CD8-positive, alpha-beta memory T cell (primary cell): Measurements from ENCODE around the gene TCF25. TPM values are rescaled to one million over a fixed set of nuclear protein-coding genes. Genes with fewer than 3 reads are reported as not detected.

Experiments
- CTCF ChIA-PET: fragments of 350-600 bp; sonication (Branson Sonifier 250); formaldehyde crosslinking; loops from one replicate; lab custom pipeline; 2021; ENCODE audit warnings: antibody characterized with exemption; lab: Charles Lee
- POLR2A ChIA-PET: fragments of 350-600 bp; sonication (Branson Sonifier 250); formaldehyde crosslinking; loops from one replicate; lab custom pipeline; 2021; ENCODE audit warnings: antibody characterized with exemption; lab: Charles Lee
- DNase-seq, 5 donors: peaks; one replicate each; pipeline versions ENCODE4 v3.0.0 to v3.0.0-alpha.2; 2020 to 2022; ENCODE audit warnings: mixed read lengths in 1 of 5
- H3K27ac ChIP-seq: one replicate; pipeline ENCODE4 v1.7.0; 2013; ENCODE audit warnings: low read depth, mild to moderate bottlenecking, low read length, moderate library complexity
- H3K27me3 ChIP-seq: 2 replicates; pipeline ENCODE4 v1.7.0; 2013; ENCODE audit warnings: low read length, mild to moderate bottlenecking; ENCODE audit not compliant: insufficient read depth, poor library complexity, severe bottlenecking
- H3K36me3 ChIP-seq: 2 replicates; pipeline ENCODE4 v1.7.0; 2013; ENCODE audit warnings: mild to moderate bottlenecking, low read length, moderate library complexity; ENCODE audit not compliant: insufficient read depth
- H3K4me1 ChIP-seq: 2 replicates; pipeline ENCODE4 v1.7.0; 2013; ENCODE audit warnings: mild to moderate bottlenecking, low read length, moderate library complexity; ENCODE audit not compliant: insufficient read depth
- H3K4me3 ChIP-seq: 2 replicates; pipeline ENCODE4 v1.7.0; 2013; ENCODE audit warnings: mild to moderate bottlenecking, low read length
- H3K9me3 ChIP-seq: 2 replicates; pipeline ENCODE4 v1.7.0; 2013; ENCODE audit warnings: mild to moderate bottlenecking, low read length
- H3K27ac Mint-ChIP-seq, 8 donors: one replicate each; pipeline ENCODE4 v1.8.0; 2020 to 2021; ENCODE audit warnings: mixed read lengths in 8 of 8, mild to moderate bottlenecking in 6 of 8, inconsistent platforms in 3 of 8, moderate library complexity in 3 of 8
- H3K27me3 Mint-ChIP-seq, 2 donors: one replicate each; pipeline ENCODE4 v1.8.0; 2020 to 2021; ENCODE audit warnings: mixed read lengths in 2 of 2, mild to moderate bottlenecking in 1 of 2, moderate library complexity in 1 of 2
- H3K36me3 Mint-ChIP-seq, 3 donors: one replicate each; pipeline ENCODE4 v1.8.0; 2020 to 2021; ENCODE audit warnings: mixed read lengths in 3 of 3, inconsistent platforms in 1 of 3, mild to moderate bottlenecking in 1 of 3
- H3K4me1 Mint-ChIP-seq, 3 donors: one replicate each; pipeline ENCODE4 v1.8.0; 2020 to 2021; ENCODE audit warnings: mixed read lengths in 3 of 3, inconsistent platforms in 1 of 3, mild to moderate bottlenecking in 1 of 3
- H3K4me3 Mint-ChIP-seq, 7 donors: one replicate each; pipeline ENCODE4 v1.8.0; 2020 to 2021; ENCODE audit warnings: mixed read lengths in 7 of 7, mild to moderate bottlenecking in 6 of 7, moderate library complexity in 4 of 7, inconsistent platforms in 2 of 7
- H3K9me3 Mint-ChIP-seq, 5 donors: one replicate each; pipeline ENCODE4 v1.8.0; 2020 to 2022; ENCODE audit warnings: mixed read lengths in 5 of 5, mild to moderate bottlenecking in 3 of 5, moderate library complexity in 2 of 5, inconsistent platforms in 1 of 5
- polyA plus RNA-seq: library from polyadenylated mRNA; unstranded; fragments of 300-500 nt; fragmentation: Illumina TruSeq; gene quantifications from one replicate; pipeline ENCODE4 v1.2.3, GENCODE V29; 2021
- total RNA-seq, 2 experiments: library from RNA; stranded (reverse); gene quantifications; one replicate each; pipeline ENCODE4 v1.2.3, GENCODE V29; 2021

The TCF25 gene
- total and polyA plus RNA-seq, 3 experiments from 2014 or later = 121 to 155 (median 154) TPM

- DNase-seq = no peak
- H3K9me3 ChIP-seq = no peaks in the 10 kb centered on the region
- no peak overlapping the region for H3K4me3 ChIP-seq
- Mint-ChIP-seq H3K4me1 (no peaks in the 10 kb centered on the region), H3K36me3 (peaks cover 0 to 57% (median 10%) of the 10 kb centered on the region in 3 donors), H3K9me3 (no peaks in the 10 kb centered on the region), H3K27ac (no peak overlapping the region), H3K27me3 (no peaks in the 10 kb centered on the region), H3K4me3 (no peak overlapping the region)
- ChIA-PET CTCF (no interaction called here), POLR2A (no interaction called here)
- no peaks in the 10 kb centered on the region for H3K4me1 ChIP-seq
- H3K36me3 ChIP-seq = peaks cover 5% of the 10 kb centered on the region
- no peak overlapping the region for H3K27ac ChIP-seq
- no peaks in the 10 kb centered on the region for H3K27me3 ChIP-seq
These were observed 84.7 kb downstream of the TCF25 start for GRCh38 chr16:89958068-89958467.

- no peaks in the 10 kb centered on the region for H3K27me3 Mint-ChIP-seq
- peak overlapping the region in 2 of 8 donors; percentile 55 for H3K27ac Mint-ChIP-seq
- H3K4me1 Mint-ChIP-seq = no peaks in the 10 kb centered on the region
- Histone ChIP-seq H3K27ac (no peak overlapping the region), H3K27me3 (no peaks in the 10 kb centered on the region), H3K36me3 (peaks cover 5% of the 10 kb centered on the region), H3K9me3 (no peaks in the 10 kb centered on the region), H3K4me1 (no peaks in the 10 kb centered on the region), H3K4me3 (no peak overlapping the region)
- POLR2A ChIA-PET = no interaction called here
- CTCF ChIA-PET = no interaction called here
- H3K4me3 Mint-ChIP-seq = no peak overlapping the region
- no peak for DNase-seq
- no peaks in the 10 kb centered on the region for H3K9me3 Mint-ChIP-seq
- H3K36me3 Mint-ChIP-seq = peaks cover 0 to 59% (median 11%) of the 10 kb centered on the region in 3 donors
These were observed 85.2 kb downstream of the TCF25 start for GRCh38 chr16:89958596-89958995.

GRCh38 chr16:89960966-89961365 is 87.6 kb downstream of the TCF25 start:
- ChIA-PET CTCF (no interaction called here), POLR2A (no interaction called here)
- Mint-ChIP-seq H3K27ac (no peak overlapping the region), H3K36me3 (peaks cover 0 to 60% (median 15%) of the 10 kb centered on the region in 3 donors), H3K4me1 (no peaks in the 10 kb centered on the region), H3K4me3 (no peak overlapping the region), H3K9me3 (no peaks in the 10 kb centered on the region), H3K27me3 (no peaks in the 10 kb centered on the region)
- Histone ChIP-seq H3K4me1 (no peaks in the 10 kb centered on the region), H3K27ac (no peak overlapping the region), H3K9me3 (no peaks in the 10 kb centered on the region), H3K36me3 (peaks cover 5% of the 10 kb centered on the region), H3K4me3 (no peak overlapping the region), H3K27me3 (no peaks in the 10 kb centered on the region)
- DNase-seq = no peak

Other genes starting within 250 kb of the TCF25 start
- gene CHMP1A, start 215.9 kb upstream of the TCF25 start, total RNA-seq = 10 to 100 TPM; 81.4 to 94.0 TPM
- 72.1 TPM for gene CHMP1A, start 215.9 kb upstream of the TCF25 start, polyA plus RNA-seq
- 10 to 100 TPM; 16.9 TPM for gene SPATA33, start 215.8 kb upstream of the TCF25 start, total RNA-seq
- 2.3 TPM for gene SPATA33, start 215.8 kb upstream of the TCF25 start, polyA plus RNA-seq
- gene CDK10, start 186.9 kb upstream of the TCF25 start, total RNA-seq = 10 to 100 TPM; 74.8 to 79.0 TPM
- 31.8 TPM for gene CDK10, start 186.9 kb upstream of the TCF25 start, polyA plus RNA-seq
- gene SPATA2L, start 171.9 kb upstream of the TCF25 start, total RNA-seq = 1 to 10 TPM; 7.0 to 7.6 TPM
- gene SPATA2L, start 171.9 kb upstream of the TCF25 start, polyA plus RNA-seq = 10.3 TPM
- gene VPS9D1, start 152.7 kb upstream of the TCF25 start, total RNA-seq = 1 to 10 TPM; 3.7 to 4.0 TPM
- 1.6 TPM for gene VPS9D1, start 152.7 kb upstream of the TCF25 start, polyA plus RNA-seq
- gene ZNF276, start 152.1 kb upstream of the TCF25 start, total RNA-seq = 10 to 100 TPM; 35.6 to 36.6 TPM
- 47.3 TPM for gene ZNF276, start 152.1 kb upstream of the TCF25 start, polyA plus RNA-seq
- 10 to 100 TPM; 88.0 to 94.0 TPM for gene FANCA, start 56.9 kb upstream of the TCF25 start, total RNA-seq
- gene FANCA, start 56.9 kb upstream of the TCF25 start, polyA plus RNA-seq = 10.8 TPM
- gene SPIRE2, start 45.1 kb upstream of the TCF25 start, total RNA-seq = 1 to 10 TPM in 1 of 2 experiments, under 1 TPM in 1; 0.37 to 1.4 TPM
- 0.18 TPM for gene SPIRE2, start 45.1 kb upstream of the TCF25 start, polyA plus RNA-seq
- gene MC1R, start 45.3 kb downstream of the TCF25 start, total RNA-seq = 1 to 10 TPM; 1.9 to 2.6 TPM
- gene MC1R, start 45.3 kb downstream of the TCF25 start, polyA plus RNA-seq = 0.86 TPM
- under 1 TPM; 0.31 to 0.38 TPM for gene TUBB3, start 49.8 kb downstream of the TCF25 start, total RNA-seq
- gene TUBB3, start 49.8 kb downstream of the TCF25 start, polyA plus RNA-seq = not detected
- gene DEF8, start 75.2 kb downstream of the TCF25 start, total RNA-seq = 10 to 100 TPM; 41.1 to 44.9 TPM
- 28.4 TPM for gene DEF8, start 75.2 kb downstream of the TCF25 start, polyA plus RNA-seq
- gene DBNDD1, start 145.9 kb downstream of the TCF25 start, total RNA-seq = under 1 TPM; 0.13 to 0.18 TPM
- gene DBNDD1, start 145.9 kb downstream of the TCF25 start, polyA plus RNA-seq = 0.94 TPM
- not detected for gene PRDM7, start 203.7 kb downstream of the TCF25 start, total RNA-seq
- not detected for gene PRDM7, start 203.7 kb downstream of the TCF25 start, polyA plus RNA-seq